ENCODE results near the gene SPATA6.
"Not testable (repeated sequence)": the region's sequence is repeated elsewhere in the genome, so short reads cannot be mapped to it uniquely, and the experiment has no call there.

SPATA6 gene

DNA sequence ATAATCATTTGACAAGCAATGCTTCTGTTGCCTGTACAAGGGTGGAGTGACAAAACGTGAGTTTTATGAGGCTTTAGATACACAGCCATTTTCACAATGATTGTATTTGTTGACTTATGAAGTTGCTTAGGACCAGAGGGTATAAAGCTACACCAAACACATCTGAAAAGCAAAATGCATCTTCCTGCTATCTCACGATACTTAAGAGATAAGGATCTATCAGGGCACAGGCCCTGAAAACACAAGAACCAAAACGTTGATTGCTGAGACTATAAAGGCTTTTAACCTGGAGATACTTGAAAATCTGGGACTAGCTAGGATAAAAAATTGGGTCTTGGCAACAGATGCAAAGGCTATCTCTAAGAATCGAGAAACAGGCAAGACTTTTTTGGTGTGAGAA is 133.7 kb downstream of the SPATA6 start:
- DNase-seq: no peak

DNA sequence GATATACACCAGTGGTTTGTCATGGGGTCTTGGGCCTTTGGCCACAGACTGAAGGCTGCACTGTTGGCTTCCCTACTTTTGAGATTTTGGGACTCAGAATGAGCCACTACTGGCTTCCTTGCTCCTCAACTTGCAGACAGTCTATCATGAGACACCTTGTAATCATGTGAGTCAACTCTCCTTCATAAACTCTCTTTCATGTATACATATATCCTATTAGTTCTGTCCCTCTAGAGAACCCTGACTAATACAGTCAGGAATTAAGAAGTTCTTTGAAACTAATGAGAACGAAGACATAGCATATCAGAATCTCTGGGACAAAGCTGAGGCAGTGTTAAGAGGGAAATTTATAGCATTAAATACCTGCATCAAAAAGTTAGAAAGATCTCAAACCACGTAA is 138.7 kb downstream of the SPATA6 start:
- no peak for DNase-seq

DNA sequence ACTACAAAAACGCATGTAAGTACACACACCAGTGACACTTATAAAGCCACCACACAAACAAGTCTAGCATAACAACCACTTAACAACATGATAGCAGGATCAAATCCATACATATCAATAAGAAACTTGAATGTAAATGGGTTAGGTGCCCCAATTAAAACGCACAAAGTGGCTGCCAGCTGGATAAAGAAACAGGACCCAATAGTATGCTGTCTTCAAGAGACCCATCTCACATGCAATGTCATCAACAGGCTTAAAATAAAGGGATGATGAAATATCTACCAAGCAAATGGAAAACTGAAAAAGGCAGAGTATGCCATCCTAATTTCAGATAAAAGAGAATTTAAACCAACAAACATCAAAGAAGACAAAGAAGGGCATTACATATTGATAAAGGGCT is 139.9 kb downstream of the SPATA6 start:
- no peak for DNase-seq

- DNase-seq: no peak
Observed at GRCh38 chr1:48329905-48330304, 142.1 kb downstream of the SPATA6 start.

- DNase-seq: no peak
Observed at GRCh38 chr1:48329486-48329885, 142.5 kb downstream of the SPATA6 start.

- not testable (repeated sequence) for DNase-seq
Observed at GRCh38 chr1:48311829-48312228, 160.2 kb downstream of the SPATA6 start.

DNA sequence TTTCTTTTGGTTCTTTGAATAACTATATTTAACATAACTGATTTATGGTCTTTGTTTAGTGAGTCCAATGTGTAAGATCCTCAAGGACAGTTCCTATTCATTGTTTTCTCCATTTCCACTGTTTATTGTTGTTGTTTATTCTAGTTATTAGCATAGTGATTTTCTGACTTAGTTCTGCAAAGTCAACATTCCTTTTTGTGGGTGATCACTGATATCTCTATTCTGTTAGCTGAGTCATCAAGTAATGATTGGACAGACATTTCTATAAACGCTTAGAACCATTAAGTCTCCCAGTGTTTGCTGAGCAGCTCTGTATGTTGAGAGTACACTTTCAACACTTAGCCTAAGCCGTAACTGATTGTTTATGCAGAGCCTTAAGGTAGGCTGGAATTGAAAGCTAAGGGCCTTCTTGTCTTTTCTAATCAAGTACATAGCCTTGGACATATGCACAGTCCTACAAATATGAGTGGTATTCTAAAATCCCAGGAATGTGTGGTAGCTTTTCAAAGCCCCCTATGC is 162.4 kb downstream of the SPATA6 start:
- DNase-seq: no peak

DNA sequence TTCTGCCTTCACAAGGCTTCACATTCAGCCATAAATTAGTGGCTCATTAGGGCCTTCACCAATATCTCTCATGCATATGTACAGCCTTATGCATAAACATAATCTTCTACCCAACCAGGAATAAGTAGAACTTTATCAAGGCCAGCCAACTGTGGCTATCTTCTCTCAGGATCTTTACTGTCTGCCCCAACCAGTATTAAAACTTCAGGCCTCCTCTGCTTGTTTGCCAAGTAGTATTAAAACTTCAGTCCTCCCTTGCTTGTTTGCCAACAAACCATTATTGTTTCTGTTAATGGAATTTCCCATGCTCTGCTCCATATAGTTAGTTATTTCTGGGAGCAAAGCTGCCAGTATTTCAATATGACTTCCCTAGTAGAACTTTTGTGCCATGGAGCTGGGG is 169.4 kb downstream of the SPATA6 start:
- DNase-seq: no peak

DNA sequence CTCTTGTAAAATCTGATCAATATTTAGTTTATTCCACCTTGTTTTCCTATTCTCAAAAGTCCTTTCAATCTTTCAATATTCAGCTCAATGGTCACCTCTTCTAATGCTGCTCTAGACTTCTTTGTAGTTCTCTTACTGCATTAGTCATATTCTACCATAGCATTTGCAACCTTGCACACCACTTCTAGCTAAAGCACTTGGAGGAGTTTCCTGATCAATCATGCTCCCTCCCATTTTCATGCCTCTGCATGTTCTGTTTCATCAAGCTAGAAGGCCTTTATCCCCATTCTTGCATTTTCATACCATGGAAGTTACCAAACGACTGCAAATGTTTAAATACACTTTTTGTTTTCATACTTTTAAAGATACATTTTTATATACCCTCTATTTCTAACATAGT is 177.3 kb downstream of the SPATA6 start:
- DNase-seq: no peak

DNA sequence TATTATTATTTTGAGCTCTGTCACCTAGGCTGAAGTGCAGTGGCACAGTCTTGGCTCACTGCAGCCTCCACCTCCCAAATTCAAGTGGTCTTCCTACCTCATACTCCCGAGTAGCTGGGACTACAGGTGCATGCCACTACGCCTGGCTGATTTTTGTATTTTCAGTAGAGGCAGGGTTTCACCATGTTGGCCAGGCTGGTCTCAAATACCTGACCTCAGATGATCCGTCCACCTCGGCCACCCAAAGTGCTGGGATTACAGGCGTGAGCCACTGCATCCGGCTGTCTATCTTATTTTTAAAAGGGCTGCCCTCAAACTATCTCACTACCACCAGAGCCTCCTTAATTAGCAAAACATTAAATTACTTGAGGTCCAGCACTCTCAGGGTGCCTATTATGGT is 177.9 kb downstream of the SPATA6 start:
- DNase-seq: not testable (repeated sequence)

GRCh38 chr1:48292706-48293105 is 179.3 kb downstream of the SPATA6 start:
- no peak for DNase-seq

DNA sequence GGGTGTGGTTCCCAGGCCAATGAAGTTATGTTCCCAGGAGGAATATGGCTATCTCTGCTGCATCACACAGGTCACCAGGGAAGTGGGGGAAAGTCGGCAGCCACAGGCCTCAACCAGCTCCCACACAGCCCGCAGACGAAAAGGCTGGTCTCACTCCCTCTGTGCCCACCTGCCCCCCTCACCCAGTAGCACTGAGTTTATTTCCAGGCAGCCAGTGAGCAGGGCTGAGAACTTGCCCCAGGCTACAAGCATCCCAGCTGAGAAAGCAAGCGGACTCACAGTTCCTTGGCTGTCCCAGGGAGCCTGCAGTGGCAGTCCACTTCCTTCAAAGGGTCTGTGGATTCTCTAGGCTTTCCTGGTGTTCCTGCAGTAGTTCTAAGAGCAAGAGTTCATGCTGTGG is 180.6 kb downstream of the SPATA6 start:
- no peak for DNase-seq

GRCh38 chr1:48285525-48285924 is 186.5 kb downstream of the SPATA6 start:
- DNase-seq: no peak

DNA sequence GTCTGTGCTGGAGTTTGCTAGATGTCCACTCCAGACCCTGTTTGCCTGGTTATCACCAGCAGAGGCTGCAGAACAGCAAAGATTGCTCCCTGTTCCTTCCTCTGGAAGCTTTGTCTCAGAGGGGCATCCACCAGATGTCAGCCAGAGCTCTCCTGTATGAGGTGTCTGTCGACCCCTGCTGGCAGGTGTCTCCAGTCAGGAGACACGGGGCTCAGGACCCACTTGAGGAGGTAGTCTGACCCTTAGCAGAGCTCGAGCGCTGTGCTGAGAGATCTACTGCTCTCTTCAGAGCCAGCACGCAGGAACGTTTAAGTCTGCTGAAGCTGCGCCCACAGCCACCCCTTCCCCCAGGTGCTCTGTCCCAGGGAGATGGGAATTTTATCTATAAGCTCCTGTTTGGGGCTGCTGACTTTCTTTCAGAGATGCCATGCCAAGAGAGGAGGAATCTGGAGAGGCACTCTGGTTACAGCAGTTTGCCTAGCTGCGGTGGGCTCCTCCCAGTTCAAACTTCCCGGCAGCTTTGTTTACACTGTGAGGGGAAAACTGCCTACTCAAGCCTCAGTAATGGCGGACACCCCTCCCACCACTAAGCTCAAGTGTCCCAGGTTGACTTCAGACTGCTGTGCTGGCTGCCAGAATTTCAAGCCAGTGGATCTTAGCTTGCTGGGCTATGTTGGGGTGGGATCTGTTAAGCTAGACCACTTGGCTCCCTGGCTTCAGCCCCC is 187.1 kb downstream of the SPATA6 start:
- not testable (repeated sequence) for DNase-seq

- DNase-seq: not testable (repeated sequence)
Observed at GRCh38 chr1:48282329-48282728, 189.7 kb downstream of the SPATA6 start.

DNA sequence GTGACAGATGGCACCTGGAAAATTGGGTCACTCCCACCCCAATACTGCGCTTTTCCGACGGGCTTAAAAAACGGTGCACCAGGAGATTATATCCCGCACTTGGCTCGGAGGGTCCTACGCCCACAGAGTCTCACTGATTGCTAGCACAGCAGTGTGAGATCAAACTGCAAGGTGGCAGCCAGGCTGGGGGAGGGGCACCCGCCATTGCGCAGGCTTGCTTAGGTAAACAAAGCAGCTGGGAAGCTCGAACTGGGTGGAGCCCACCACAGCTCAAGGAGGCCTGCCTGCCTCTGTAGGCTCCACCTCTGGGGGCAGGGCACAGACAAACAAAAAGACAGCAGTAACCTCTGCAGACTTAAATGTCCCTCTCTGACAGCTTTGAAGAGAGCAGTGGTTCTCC is 194.6 kb downstream of the SPATA6 start:
- not testable (repeated sequence) for DNase-seq

DNA sequence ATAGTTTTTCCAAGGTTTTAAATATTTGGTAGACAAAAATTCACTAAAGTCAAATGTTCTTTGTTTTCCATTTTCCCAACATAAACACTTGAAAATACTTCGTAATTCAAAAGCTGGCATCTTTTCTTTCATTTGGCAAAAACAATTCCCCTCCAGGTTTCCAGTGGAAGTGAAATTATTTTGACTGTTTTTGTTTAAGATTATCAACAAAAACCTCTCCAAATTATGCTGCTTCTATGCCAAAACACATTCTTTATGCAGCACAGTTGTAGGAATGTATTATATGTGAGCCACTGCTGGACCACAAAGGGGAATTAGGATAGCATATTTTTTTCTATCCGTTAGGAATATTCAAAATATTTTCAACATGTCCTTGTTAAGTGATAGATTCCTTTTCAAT is 205.4 kb downstream of the SPATA6 start:
- DNase-seq: no peak

DNA sequence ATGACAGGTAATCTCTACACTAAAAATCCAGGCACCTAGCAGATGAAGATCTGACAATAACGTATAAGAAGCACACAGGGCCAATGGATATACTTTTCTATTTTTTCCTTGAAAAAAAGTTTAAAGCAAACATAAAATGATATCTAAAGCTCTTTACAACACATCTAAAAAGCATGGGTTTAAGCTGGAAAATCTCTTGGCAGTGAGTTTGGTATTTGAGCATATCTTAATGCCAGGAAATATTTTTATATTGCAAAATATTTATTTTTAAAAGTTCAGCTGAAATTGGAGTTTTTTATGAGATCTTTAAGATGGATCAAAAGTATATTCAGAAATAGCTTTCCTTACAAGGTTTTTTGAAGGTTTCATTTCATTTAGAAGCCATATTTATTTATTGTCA is 209.0 kb downstream of the SPATA6 start:
- DNase-seq: no peak

DNA sequence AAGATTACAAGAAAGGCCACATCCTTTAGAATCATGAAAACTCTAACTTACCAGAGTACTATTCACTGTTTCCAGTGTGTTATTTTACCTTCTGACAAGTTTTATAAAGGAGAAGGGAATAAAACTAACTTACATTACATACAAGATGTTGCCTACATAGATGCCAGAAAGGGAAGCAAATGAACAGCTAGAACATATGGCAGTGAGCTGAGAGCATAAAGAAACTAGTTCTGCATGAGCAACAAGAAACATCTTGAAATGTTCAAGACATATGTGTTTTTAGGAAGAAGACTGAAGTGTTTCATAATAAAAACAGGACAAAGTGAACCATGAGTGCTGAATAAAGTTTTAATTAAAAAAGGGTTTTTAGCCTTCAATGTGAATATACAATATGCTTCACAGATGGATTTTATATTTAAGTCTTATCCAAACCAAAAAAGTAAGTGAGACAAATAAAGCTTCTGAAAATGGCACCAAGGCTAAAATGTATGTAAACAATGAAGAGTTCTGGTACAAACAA is 210.1 kb downstream of the SPATA6 start:
- DNase-seq: no peak

DNA sequence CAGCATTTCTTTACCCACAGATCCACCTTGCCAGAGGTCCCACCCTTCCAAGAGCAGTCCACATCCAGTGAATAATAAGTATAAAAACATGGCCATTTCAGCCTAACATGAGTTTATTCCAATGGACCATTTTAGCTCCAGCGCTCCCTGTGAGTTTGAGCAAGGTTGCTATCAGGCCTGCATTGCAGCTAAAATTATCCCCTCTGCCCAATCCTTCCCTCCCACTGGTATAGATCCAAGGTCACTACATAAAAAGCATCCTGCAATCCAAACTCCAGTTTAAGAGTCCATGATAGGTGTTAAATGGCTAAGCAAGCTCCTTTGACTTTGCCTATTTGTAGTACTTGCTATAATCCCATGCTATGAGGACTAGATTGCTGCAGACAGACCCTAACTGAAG is 213.9 kb downstream of the SPATA6 start:
- no peak for DNase-seq

DNA sequence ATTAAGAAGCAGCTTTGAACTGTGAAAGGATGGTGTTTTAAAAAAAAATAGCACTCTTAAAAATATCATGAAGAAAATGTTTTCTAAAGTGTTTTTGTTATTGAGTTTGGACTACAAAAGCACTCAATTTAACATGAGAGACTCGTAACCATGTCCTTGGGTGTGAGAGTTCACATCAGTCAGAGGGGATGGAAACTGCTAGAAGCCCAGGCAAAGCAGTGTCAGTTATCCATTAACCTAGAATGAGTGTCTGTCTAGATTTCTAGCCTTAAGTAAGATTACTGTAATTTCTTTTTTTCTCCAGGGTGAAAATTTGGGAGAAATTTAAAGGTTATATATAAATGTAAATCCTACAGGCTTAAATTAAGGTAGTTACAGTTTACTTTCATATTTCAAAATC is 217.8 kb downstream of the SPATA6 start:
- DNase-seq: no peak

- DNase-seq: no peak
Observed at GRCh38 chr1:48251821-48252220, 220.2 kb downstream of the SPATA6 start.

DNA sequence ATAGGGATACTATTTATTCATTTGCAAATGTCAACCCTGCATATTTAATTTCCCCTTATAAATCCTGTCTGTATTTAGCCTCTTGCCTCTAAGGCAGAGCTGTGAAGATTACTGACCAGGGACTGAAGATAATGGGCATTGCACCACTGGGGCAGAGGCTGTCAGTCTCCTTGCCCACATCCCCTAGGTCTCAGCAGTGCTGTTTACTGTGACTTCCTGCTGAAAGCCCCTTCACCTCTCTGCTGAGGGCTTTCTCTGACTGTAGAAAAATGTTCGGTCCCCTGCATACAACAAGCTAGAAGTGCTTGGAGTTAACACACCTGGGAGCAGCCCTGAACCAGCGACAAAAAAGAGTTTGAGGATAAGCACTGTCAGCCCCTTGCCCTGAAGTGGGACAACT is 220.7 kb downstream of the SPATA6 start:
- DNase-seq: no peak

GRCh38 chr1:48250572-48250971 is 221.4 kb downstream of the SPATA6 start:
- no peak for DNase-seq

- DNase-seq: no peak
Observed at GRCh38 chr1:48249868-48250267, 222.1 kb downstream of the SPATA6 start.
